Activated T-cell treated with anti-CD3 and anti-CD28 coated beads, Interleukin-2, amount 50 U/mL, for 1 hour (primary cell): Measurements from ENCODE around the gene MACROD1.

Experiments
- DNase-seq: peaks from one replicate; pipeline ENCODE4 v3.0.0-alpha.2; 2020

The MACROD1 gene

GRCh38 chr11:64090806-64091516 is 75.0 kb downstream of the MACROD1 start:
- no peak for DNase-seq

GRCh38 chr11:64089915-64090805 is 75.8 kb downstream of the MACROD1 start:
- DNase-seq, result no peak

DNA sequence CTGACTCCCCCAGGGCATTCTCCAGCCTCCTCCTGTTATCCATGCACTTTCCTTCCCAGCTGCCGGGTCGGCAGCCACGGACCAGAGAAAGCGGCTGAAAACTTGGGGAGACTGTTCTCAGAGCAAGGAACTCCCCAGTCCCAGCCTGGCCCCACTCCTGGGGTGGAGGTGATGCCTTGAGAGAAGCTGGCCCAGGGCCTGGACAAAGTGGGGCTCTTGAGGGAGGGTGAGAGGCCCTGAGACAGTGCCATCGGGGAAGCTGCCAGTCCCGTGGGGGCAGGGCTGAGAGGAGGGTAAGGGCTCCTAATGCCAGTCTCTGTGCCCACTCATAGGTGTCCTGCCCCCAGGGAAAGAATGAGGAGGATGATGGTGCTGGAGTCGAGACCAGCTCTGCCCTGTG is 76.4 kb downstream of the MACROD1 start:
- DNase-seq, result no peak

DNA sequence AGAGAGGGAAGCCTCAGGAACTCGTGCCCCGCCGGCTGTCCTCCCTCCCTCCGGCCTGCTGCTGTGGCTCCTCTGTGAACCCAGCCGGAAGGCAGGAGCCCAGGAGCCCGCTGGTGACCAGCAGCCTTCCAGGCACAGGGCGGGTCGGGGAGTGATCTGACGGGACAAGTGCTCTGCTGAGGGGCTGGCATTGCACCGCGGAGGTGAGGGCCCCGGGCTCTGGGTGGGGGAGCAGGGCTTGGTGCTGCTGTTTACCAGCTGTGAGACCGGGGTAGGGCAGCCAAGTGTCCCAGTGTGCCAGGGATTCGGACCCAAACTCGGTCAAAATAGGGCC is 76.9 kb downstream of the MACROD1 start:
- DNase-seq, result no peak

DNA sequence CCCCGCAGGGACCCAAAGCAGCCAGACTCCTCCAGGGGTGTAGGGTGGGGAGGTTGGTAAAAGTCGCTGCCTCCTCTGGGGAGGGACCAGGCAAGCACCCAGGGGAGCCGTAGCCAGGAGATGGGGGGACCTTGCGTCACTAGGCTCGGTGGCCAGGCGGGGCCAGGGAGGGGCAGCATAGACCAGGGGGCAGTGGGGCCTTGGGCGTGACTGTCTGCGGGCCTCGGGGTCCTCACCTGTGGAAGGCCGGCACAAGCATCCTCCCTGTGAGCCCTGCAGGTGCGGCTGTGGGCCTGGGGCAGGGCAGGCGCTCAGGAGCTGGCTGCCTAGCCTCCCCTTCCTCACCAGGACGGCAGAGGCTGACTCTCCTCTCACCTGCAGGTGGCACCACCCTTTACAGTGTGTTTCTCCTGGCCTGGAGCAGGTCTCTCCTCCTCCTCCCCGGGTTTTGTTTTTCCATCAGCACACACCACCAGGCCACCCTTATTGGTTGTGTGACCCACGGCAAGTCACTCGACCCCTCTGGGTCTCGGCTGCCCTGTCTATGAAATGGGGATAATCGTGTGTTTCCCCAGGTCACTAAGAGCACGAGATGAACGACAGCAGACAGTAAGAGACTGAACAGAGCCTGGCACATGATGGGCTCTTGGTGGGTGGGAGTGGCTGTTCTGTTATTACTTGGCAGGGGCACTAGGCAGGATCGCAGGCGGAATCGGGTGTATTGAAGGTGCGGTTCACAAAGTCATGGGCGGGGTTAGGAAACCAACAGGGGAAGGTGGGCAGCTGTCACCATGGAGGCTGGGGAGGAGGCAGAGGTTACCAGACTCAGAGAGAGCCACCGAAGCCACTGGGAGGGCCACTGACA is 77.5 kb downstream of the MACROD1 start:
- DNase-seq, result no peak

- no peak for DNase-seq
Observed at GRCh38 chr11:64086258-64087123, 79.4 kb downstream of the MACROD1 start.

- DNase-seq, result no peak
Observed at GRCh38 chr11:64085906-64086257, 80.0 kb downstream of the MACROD1 start.

GRCh38 chr11:64084951-64085710 is 80.8 kb downstream of the MACROD1 start:
- DNase-seq, result no peak

GRCh38 chr11:64084146-64084950 is 81.6 kb downstream of the MACROD1 start:
- DNase-seq, result no peak

DNA sequence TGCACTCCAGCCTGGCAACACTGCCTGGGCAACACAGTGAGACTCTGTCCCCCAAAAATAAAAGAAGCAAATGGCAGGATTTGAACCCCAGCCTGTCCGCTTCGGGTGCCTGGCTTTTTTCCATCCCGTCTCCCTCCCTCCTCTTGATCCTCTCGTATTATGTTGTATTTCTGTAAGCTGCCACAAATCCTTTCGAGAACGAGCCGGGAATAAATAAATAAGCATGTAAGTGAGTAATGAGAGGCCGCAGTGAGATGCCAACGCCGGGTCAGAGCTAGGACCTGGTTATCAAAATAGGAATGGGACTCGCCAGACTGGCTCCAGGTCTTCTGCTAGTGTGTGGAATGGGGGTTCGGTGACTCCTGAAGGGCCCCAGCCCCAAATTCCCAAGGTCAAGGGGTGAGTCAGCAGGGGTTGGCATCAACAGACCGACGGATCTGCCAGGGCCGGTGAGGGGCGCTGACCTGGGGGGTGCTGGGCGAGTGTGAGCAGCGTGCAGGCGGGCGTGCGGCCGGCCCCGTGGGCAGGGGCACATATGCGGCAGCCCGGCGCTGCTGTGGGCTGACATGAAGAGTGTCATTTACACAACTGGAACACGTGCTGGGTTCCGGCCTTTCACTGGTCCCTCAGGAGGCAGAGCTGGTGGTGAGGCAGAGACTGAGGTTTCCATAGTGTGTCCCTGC is 82.4 kb downstream of the MACROD1 start:
- no peak for DNase-seq

- no peak for DNase-seq
Observed at GRCh38 chr11:64081745-64082442, 84.0 kb downstream of the MACROD1 start.

- DNase-seq, result no peak
Observed at GRCh38 chr11:64080390-64080789, 85.5 kb downstream of the MACROD1 start.

- no peak for DNase-seq
Observed at GRCh38 chr11:64078905-64079304, 87.0 kb downstream of the MACROD1 start.

GRCh38 chr11:64078284-64078683 is 87.6 kb downstream of the MACROD1 start:
- DNase-seq, result no peak

DNA sequence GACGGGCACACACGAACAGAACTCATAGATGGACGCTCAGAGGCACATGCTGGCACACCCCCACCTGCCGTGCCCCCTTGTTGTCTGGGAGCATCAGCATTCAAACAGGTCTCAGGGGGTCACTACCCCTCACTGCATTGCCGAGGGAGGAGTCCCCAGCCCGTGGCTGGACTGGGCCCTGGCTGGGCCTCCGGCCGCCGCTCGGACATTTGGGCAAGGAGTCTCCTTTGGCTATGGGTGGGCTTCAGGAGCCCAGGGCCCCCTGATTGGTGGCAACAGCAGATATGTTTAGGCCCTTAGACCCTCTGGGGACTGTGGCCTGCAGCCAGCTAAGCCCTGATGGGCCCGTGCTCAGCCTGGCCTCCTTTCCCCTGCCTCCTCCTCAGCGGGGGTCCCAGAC is 88.3 kb downstream of the MACROD1 start:
- DNase-seq, result no peak

- no peak for DNase-seq
Observed at GRCh38 chr11:64076758-64077157, 89.2 kb downstream of the MACROD1 start.

DNA sequence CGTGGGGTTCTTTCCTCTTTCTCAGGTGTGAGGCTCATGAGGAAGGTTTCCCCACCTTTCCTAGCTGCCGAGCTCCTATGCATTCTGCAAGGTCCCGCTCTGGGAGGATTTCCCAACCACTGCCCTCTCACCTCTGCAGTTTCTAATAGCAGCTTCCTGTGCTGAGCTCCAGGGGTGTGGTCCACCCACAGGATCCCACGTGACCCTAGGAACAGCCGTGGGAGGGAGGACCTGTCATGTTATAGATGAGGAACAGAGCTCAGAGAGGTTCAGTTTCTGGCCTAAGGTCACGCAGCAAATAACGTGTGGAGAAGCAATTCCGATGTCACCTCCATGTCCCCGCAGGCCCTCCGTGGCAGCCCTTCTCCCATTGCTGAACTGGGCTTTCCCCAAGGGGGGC is 91.7 kb downstream of the MACROD1 start:
- no peak for DNase-seq

DNA sequence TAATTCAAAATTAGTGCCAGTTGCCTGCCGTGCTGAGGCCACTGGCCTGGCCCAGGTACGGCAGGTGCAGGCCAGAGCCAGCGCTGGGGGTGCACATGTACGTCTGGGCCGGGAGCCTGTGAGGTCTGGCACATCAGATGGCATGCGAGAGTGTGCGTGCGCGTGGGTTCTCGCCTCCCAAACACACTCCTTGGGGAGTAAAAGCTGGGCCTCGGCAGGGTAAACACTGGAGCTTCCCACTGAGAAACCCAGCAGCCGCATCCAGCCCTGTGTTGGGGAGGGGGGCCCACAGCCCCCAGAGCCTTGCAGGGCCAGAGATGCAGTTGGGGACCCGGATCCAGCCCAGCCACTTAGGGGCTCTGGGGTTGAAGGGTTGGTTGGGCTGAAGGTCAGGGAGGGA is 92.4 kb downstream of the MACROD1 start:
- no peak for DNase-seq

DNA sequence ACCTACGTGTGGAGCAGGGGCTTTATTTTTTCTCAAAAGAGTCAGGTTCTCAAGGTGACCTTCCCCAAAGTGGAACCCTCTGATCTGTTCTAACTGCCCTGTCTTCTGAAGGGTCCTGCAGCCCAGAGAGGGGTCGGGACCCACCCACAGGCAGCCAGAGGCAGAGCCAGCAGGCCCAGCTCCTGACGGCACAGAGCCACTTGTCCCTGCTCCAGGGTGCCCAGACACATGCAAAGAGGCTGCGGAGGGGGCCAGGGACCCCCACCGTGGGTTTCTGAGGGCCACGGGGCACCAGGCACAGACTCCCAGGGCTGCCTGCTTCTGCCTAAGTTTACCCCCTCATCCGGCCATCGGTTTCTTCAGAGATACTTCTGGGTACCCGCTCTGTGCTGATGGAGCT is 93.0 kb downstream of the MACROD1 start:
- no peak for DNase-seq

- DNase-seq, result no peak
Observed at GRCh38 chr11:64072403-64072802, 93.5 kb downstream of the MACROD1 start.
